K562 (cell line): ENCODE results near the gene RTBDN. TPM values are rescaled to one million over a fixed set of nuclear protein-coding genes. Genes with fewer than 3 reads are reported as not detected.

Experiments
- CBFB ChIP-seq: sonication (generic); formaldehyde crosslinking; IDR thresholded peaks from 2 replicates; pipeline ENCODE4 v1.4.0; 2020; ENCODE audit warnings: mild to moderate bottlenecking, missing genetic modification reagents
- ESRRA ChIP-seq: fragments of 450-650 bp; IDR thresholded peaks from 2 replicates; pipeline ENCODE4 v1.6.1; 2014; ENCODE audit warnings: low read depth, mild to moderate bottlenecking, moderate library complexity, borderline replicate concordance
- LARP7 ChIP-seq: fragments of 450-650 bp; IDR thresholded peaks from 2 replicates; pipeline ENCODE4 v1.6.1; 2016
- MAFK ChIP-seq: IDR thresholded peaks from 2 replicates; pipeline ENCODE4 v1.6.1; 2011; ENCODE audit warnings: low read length, improper control_type of control experiment
- RAD21 ChIP-seq, 2 experiments: fragments of 250-450 bp in 1 of 2; fragments of 450-650 bp in 1 of 2; sonication (Bioruptor Pico) in 1 of 2; formaldehyde crosslinking in 1 of 2; IDR thresholded peaks in 1 of 2; conservative IDR thresholded peaks in 1 of 2; 2 replicates each; pipeline versions ENCODE4 v1.4.0 to v1.8.0; 2020 to 2022; ENCODE audit warnings: mild to moderate bottlenecking in 2 of 2, moderate library complexity in 1 of 2
- SMAD1 ChIP-seq: fragments of 150-350 bp; IDR thresholded peaks from 2 replicates; pipeline ENCODE4 v1.6.1; 2014; ENCODE audit warnings: low read length, low read depth; ENCODE audit not compliant: partially characterized antibody
- SPI1 ChIP-seq: IDR thresholded peaks from 2 replicates; pipeline ENCODE4 v1.6.1; 2011; ENCODE audit warnings: low read depth, low read length, control low read depth, borderline replicate concordance
- SRSF1 ChIP-seq: fragments of 200-400 bp; formaldehyde crosslinking; IDR thresholded peaks from 2 replicates; pipeline ENCODE4 v1.6.1; 2017; ENCODE audit warnings: mild to moderate bottlenecking, low read depth, low read length, moderate library complexity
- XRCC3 ChIP-seq: fragments of 450-650 bp; IDR thresholded peaks from 2 replicates; pipeline ENCODE4 v1.6.1; 2017; ENCODE audit warnings: mild to moderate bottlenecking, moderate library complexity
- ZNF165 ChIP-seq: fragments of 250-450 bp; sonication (Bioruptor Pico); IDR thresholded peaks from 2 replicates; pipeline ENCODE4 v1.4.0; 2020; ENCODE audit warnings: borderline replicate concordance
- ZNF436 ChIP-seq: fragments of 250-450, 450-650 bp; sonication (Bioruptor Pico); formaldehyde crosslinking; IDR thresholded peaks from 2 replicates; pipeline ENCODE4 v1.7.0; 2020; ENCODE audit warnings: mild to moderate bottlenecking
- ZNF584 ChIP-seq: fragments of 200-800 bp; sonication (Bioruptor generic); IDR thresholded peaks from 2 replicates; pipeline ENCODE4 v1.6.1; 2016; ENCODE audit warnings: low read depth, mild to moderate bottlenecking, missing genetic modification characterization, missing compliant biosample characterization
- polyA plus RNA-seq, 8 experiments: library from polyadenylated mRNA; depleted of rRNA in 4 of 8; stranded (reverse) in 5 of 8; unstranded in 3 of 8; fragments of >200 nt; fragmentation: Nextera tagmentation in 2 of 8; fragmentation: Illumina TruSeq in 1 of 8; extraction: Ambion mirVana in 2 of 8; extraction: Trizol in 1 of 8; gene quantifications; 2 replicates each; pipeline versions ENCODE4 v1.2.1 to v1.2.3, GENCODE V29; 2011 to 2014; ENCODE audit warnings: inconsistent platforms in 1 of 8, missing spikeins in 1 of 8
- total RNA-seq, 7 experiments: library from RNA; depleted of rRNA in 6 of 7; stranded (reverse); fragments of >200 nt in 6 of 7; fragmentation: Illumina TruSeq in 2 of 7; extraction: Trizol in 2 of 7; gene quantifications; 2 replicates each; pipeline versions ENCODE4 v1.2.1 to v1.2.3, GENCODE V29; 2011 to 2021; ENCODE audit warnings: low replicate concordance in 1 of 7
- TF ChIP-seq, protein P1 (sequence below): sonication (generic); formaldehyde crosslinking; IDR thresholded peaks from 2 replicates; pipeline ENCODE4 v1.8.1; 2023; ENCODE audit warnings: mild to moderate bottlenecking, missing genetic modification reagents
- TF ChIP-seq, protein P2 (sequence below): fragments of 250-450 bp; sonication (Bioruptor Pico); IDR thresholded peaks from 2 replicates; pipeline ENCODE4 v1.4.0; 2020; ENCODE audit warnings: mild to moderate bottlenecking
- TF ChIP-seq, protein P3 (sequence below), 2 experiments: fragments of 450-650 bp; formaldehyde crosslinking in 1 of 2; IDR thresholded peaks; 2 replicates each; pipeline versions ENCODE4 v1.4.0 to v1.6.1; 2014 to 2020; ENCODE audit warnings: mild to moderate bottlenecking in 2 of 2, borderline replicate concordance in 1 of 2, low read depth in 1 of 2

The RTBDN gene
- total and polyA plus RNA-seq, 9 of the 15 experiments (the other 6 are each of a cell fraction or from before 2014, with no cell fraction given), result 0.20 to 2.3 (median 0.72) TPM; not detected in 1

DNA sequence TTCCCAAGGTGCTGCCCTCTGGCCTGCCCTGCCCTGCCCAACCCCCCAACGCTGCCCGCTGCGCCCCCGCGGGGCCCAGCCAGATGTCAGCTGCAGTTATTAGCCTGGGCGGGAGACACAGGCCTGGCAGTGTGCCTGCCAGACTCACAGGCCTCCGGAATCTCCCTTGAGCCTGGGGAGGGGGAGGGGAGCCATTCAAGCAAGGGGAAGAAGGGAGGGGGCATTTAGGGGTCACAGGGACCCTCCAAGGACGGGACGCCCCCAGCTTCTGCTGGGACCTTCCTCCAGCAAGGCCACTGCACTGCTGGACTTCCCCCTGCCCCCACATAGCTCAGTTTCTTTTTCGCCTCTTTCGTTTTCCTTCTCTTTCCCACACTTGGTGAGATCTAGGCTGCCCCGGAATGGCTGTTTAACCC, 45.7 kb downstream of the RTBDN start (continued):
- TF ChIP-seq, protein P1, sequence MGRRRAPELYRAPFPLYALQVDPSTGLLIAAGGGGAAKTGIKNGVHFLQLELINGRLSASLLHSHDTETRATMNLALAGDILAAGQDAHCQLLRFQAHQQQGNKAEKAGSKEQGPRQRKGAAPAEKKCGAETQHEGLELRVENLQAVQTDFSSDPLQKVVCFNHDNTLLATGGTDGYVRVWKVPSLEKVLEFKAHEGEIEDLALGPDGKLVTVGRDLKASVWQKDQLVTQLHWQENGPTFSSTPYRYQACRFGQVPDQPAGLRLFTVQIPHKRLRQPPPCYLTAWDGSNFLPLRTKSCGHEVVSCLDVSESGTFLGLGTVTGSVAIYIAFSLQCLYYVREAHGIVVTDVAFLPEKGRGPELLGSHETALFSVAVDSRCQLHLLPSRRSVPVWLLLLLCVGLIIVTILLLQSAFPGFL, result no peak
- no peak for TF ChIP-seq XRCC3
- no peak for TF ChIP-seq ZNF165
- TF ChIP-seq ZNF584 (CRISPR knock-in tag), result no peak
- no peak for TF ChIP-seq ESRRA
- TF ChIP-seq LARP7, result no peak
- no peak for TF ChIP-seq SRSF1
- TF ChIP-seq ZNF436 (CRISPR knock-in tag), result no peak
- no peak for TF ChIP-seq RAD21 (CRISPR knock-in tag; conservative IDR thresholded peaks at IDR 0.05 in 1 of 2, IDR thresholded peaks at IDR 0.05 in 1 of 2)
- no peak for TF ChIP-seq SPI1
- TF ChIP-seq, protein P2, sequence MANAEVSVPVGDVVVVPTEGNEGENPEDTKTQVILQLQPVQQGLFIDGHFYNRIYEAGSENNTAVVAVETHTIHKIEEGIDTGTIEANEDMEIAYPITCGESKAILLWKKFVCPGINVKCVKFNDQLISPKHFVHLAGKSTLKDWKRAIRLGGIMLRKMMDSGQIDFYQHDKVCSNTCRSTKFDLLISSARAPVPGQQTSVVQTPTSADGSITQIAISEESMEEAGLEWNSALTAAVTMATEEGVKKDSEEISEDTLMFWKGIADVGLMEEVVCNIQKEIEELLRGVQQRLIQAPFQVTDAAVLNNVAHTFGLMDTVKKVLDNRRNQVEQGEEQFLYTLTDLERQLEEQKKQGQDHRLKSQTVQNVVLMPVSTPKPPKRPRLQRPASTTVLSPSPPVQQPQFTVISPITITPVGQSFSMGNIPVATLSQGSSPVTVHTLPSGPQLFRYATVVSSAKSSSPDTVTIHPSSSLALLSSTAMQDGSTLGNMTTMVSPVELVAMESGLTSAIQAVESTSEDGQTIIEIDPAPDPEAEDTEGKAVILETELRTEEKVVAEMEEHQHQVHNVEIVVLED (CRISPR knock-in tag), result no peak
- peak; percentile 26 for TF ChIP-seq SMAD1
- TF ChIP-seq, protein P3, sequence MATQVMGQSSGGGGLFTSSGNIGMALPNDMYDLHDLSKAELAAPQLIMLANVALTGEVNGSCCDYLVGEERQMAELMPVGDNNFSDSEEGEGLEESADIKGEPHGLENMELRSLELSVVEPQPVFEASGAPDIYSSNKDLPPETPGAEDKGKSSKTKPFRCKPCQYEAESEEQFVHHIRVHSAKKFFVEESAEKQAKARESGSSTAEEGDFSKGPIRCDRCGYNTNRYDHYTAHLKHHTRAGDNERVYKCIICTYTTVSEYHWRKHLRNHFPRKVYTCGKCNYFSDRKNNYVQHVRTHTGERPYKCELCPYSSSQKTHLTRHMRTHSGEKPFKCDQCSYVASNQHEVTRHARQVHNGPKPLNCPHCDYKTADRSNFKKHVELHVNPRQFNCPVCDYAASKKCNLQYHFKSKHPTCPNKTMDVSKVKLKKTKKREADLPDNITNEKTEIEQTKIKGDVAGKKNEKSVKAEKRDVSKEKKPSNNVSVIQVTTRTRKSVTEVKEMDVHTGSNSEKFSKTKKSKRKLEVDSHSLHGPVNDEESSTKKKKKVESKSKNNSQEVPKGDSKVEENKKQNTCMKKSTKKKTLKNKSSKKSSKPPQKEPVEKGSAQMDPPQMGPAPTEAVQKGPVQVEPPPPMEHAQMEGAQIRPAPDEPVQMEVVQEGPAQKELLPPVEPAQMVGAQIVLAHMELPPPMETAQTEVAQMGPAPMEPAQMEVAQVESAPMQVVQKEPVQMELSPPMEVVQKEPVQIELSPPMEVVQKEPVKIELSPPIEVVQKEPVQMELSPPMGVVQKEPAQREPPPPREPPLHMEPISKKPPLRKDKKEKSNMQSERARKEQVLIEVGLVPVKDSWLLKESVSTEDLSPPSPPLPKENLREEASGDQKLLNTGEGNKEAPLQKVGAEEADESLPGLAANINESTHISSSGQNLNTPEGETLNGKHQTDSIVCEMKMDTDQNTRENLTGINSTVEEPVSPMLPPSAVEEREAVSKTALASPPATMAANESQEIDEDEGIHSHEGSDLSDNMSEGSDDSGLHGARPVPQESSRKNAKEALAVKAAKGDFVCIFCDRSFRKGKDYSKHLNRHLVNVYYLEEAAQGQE (IDR thresholded peaks at IDR 0.05; ENCODE audit: borderline replicate concordance), result no peak
- TF ChIP-seq, protein P3 (CRISPR knock-in tag; IDR thresholded peaks at IDR 0.05; ENCODE audit: low read depth), result no peak
- TF ChIP-seq CBFB (CRISPR knock-in tag), result no peak
- no peak for TF ChIP-seq MAFK
